HG03097 (cell line): Measurements from ENCODE around the gene FOXK1.

Experiments
- ATAC-seq: cut with Tn5 transposase; IDR thresholded peaks from one replicate; pipeline ENCODE4 v1.9.1; 2021; ENCODE audit not compliant: unreplicated experiment, low FRiP score

Gene FOXK1

GRCh38 chr7:4694305-4694704 is 12.2 kb downstream of the FOXK1 start:
- ATAC-seq, result no peak

- ATAC-seq, result no peak
Measured at GRCh38 chr7:4698707-4699275, 16.7 kb downstream of the FOXK1 start.

GRCh38 chr7:4699841-4700240 is 17.7 kb downstream of the FOXK1 start:
- no peak for ATAC-seq

- ATAC-seq, result no peak
Measured at GRCh38 chr7:4700577-4701235, 18.6 kb downstream of the FOXK1 start.

- ATAC-seq, result no peak
Measured at GRCh38 chr7:4702961-4703512, 20.9 kb downstream of the FOXK1 start.

GRCh38 chr7:4703532-4703931 is 21.4 kb downstream of the FOXK1 start:
- ATAC-seq, result no peak

GRCh38 chr7:4706384-4707216 is 24.5 kb downstream of the FOXK1 start:
- ATAC-seq, result no peak

- no peak for ATAC-seq
Measured at GRCh38 chr7:4707217-4707741, 25.2 kb downstream of the FOXK1 start.

GRCh38 chr7:4707980-4708411 is 25.9 kb downstream of the FOXK1 start:
- no peak for ATAC-seq

- ATAC-seq, result no peak
Measured at GRCh38 chr7:4709187-4709586, 27.1 kb downstream of the FOXK1 start.

- no peak for ATAC-seq
Measured at GRCh38 chr7:4711093-4711492, 29.0 kb downstream of the FOXK1 start.

GRCh38 chr7:4711634-4712033 is 29.5 kb downstream of the FOXK1 start:
- ATAC-seq, result no peak

GRCh38 chr7:4712281-4713182 is 30.4 kb downstream of the FOXK1 start:
- no peak for ATAC-seq

GRCh38 chr7:4713183-4713784 is 31.2 kb downstream of the FOXK1 start:
- ATAC-seq, result no peak

GRCh38 chr7:4714161-4714700 is 32.1 kb downstream of the FOXK1 start:
- no peak for ATAC-seq

- ATAC-seq, result no peak
Measured at GRCh38 chr7:4714767-4715409, 32.8 kb downstream of the FOXK1 start.

- no peak for ATAC-seq
Measured at GRCh38 chr7:4715410-4715776, 33.3 kb downstream of the FOXK1 start.

- no peak for ATAC-seq
Measured at GRCh38 chr7:4716946-4717795, 35.1 kb downstream of the FOXK1 start.
